ENCODE data around the gene BRIX1. TPM values are rescaled to one million over a fixed set of nuclear protein-coding genes. Genes with fewer than 3 reads are reported as not detected.

The BRIX1 gene
- total RNA-seq, 4 donors from 2014 or later, result 4.3 to 23.1 (median 12.3) TPM

DNA sequence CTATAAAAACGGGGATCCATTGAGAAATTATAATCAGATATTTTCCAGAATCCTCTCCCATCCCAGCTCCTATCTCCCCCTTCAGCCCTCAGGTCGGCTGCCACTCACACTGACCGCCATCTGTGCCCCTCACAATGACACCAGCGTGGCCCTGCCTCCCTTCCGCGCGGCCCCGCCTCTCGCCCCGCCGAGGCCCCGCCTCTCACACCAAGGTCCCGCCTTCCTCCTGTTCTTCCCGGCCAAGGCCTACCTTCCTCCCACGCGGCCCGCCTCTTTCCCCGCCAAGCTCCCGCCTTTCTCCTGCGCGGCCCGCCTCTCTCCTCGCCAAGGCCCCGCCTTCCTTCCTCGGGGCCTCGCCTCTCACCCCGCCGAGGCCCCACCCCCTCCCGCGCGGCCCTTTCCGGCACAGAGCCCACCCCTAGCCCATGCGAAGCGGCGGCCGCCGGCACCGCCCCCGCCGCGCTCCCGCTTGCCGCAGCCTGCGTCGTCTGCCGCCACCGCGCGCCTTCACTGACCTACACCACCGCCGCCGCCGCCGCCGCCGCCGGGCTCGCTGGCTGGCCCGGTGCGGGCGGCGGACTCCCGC lies 13.7 kb downstream of the BRIX1 start, which contains the start of gene DNAJC21:
Gene DNAJC21 (plus strand): TSS at position 426 of the 586 bp plus-strand sequence. CDS start 261 bp downstream, outside the sequence.
- Histone ChIP-seq H3K27me3 (no peaks in the 10 kb centered on the region), H3K36me3 (peaks cover 0 to 28% (median 0%) of the 10 kb centered on the region in 3 donors), H3K27ac (peak within 1 kb of the TSS; percentile 90 to 98 (median 96)), H3K4me1 (peaks cover 0 to 17% (median 6%) of the 10 kb centered on the region in 4 donors), H3K4me3 (peak within 1 kb of the TSS; percentile 83 to 94 (median 92)), H3K9me3 (no peaks in the 10 kb centered on the region)
- peak; percentile 96 to 99 (median 99) for DNase-seq
- TF ChIP-seq, protein P1, sequence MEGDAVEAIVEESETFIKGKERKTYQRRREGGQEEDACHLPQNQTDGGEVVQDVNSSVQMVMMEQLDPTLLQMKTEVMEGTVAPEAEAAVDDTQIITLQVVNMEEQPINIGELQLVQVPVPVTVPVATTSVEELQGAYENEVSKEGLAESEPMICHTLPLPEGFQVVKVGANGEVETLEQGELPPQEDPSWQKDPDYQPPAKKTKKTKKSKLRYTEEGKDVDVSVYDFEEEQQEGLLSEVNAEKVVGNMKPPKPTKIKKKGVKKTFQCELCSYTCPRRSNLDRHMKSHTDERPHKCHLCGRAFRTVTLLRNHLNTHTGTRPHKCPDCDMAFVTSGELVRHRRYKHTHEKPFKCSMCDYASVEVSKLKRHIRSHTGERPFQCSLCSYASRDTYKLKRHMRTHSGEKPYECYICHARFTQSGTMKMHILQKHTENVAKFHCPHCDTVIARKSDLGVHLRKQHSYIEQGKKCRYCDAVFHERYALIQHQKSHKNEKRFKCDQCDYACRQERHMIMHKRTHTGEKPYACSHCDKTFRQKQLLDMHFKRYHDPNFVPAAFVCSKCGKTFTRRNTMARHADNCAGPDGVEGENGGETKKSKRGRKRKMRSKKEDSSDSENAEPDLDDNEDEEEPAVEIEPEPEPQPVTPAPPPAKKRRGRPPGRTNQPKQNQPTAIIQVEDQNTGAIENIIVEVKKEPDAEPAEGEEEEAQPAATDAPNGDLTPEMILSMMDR (IDR thresholded peaks at IDR 0.05), result no peak
- TF ChIP-seq POLR2A (IDR thresholded peaks at IDR 0.05), result no peak

DNA sequence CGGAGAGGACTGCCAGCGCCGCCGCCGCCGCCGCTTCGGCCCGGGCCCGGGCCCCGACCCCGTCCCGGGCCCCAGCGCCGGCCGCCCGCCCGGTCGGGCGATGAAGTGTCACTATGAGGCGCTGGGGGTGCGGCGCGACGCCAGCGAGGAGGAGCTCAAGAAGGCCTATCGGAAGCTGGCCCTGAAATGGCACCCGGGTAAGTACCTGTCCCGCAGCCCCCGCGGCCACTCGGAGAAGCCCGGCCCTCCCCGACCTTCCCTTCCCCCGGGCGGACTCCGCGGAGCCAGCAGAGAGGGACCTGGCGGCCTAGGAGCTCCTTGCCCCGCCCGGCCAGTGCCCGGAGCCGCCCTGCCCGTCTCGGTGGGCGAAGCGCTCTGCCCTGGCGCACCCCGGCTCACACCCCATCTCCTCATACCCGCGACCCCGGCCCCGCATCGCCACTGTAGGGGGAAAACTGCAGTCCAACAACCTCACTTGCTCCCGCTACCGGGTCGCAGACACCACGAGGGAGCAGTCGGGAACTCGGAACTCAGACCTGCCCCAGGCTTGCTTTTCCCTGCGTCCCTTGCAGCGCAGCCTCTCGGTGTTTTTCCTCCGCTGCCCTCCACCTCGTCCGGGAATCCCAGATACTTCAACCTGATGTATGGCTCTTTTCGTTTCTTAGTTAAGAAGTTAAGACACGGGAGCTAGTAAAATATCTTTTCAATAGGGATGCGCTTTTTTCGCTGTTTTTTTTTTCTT lies 14.4 kb downstream of the BRIX1 start:
- H3K36me3 ChIP-seq, result peaks cover 0 to 24% (median 0%) of the 10 kb centered on the region in 3 donors
- H3K9me3 ChIP-seq, result no peaks in the 10 kb centered on the region
- H3K27ac ChIP-seq, result peak overlapping the region; percentile 90 to 98 (median 96)
- DNase-seq, result peak; percentile 79 to 94 (median 93)
- peaks cover 0 to 17% (median 6%) of the 10 kb centered on the region in 4 donors for H3K4me1 ChIP-seq
- no peaks in the 10 kb centered on the region for H3K27me3 ChIP-seq
- TF ChIP-seq, protein P1 (IDR thresholded peaks at IDR 0.05), result no peak
- peak; percentile 64 to 79 for TF ChIP-seq POLR2A (IDR thresholded peaks at IDR 0.05)
- peak overlapping the region; percentile 83 to 94 (median 92) for H3K4me3 ChIP-seq

DNA sequence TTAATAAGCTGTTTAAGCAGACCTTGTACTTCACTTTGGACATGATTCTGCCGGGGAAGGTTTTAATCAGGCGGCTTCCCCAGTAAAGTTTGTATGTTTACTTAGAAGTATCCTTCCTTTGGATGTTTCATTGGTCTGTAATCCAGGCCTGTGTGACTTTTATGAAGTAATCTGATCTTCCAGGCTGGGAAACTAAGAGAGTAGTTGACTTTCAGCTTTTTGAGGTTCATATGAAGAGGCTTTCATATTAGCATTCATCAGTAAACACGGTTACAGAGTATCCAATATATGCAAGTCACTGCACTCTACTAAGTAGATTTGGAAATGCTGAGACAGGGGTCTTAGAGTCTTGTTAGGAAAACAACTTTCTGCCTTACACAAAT lies 14.9 kb downstream of the BRIX1 start:
- Histone ChIP-seq H3K4me1 (peaks cover 0 to 17% (median 6%) of the 10 kb centered on the region in 4 donors), H3K9me3 (no peaks in the 10 kb centered on the region), H3K4me3 (peak overlapping the region; percentile 83 to 94 (median 92)), H3K36me3 (peaks cover 0 to 19% (median 0%) of the 10 kb centered on the region in 3 donors), H3K27me3 (no peaks in the 10 kb centered on the region), H3K27ac (peak overlapping the region; percentile 2 to 96 (median 93))
- no peak for TF ChIP-seq POLR2A (IDR thresholded peaks at IDR 0.05)
- TF ChIP-seq, protein P1 (IDR thresholded peaks at IDR 0.05), result no peak
- DNase-seq, result no peak

DNA sequence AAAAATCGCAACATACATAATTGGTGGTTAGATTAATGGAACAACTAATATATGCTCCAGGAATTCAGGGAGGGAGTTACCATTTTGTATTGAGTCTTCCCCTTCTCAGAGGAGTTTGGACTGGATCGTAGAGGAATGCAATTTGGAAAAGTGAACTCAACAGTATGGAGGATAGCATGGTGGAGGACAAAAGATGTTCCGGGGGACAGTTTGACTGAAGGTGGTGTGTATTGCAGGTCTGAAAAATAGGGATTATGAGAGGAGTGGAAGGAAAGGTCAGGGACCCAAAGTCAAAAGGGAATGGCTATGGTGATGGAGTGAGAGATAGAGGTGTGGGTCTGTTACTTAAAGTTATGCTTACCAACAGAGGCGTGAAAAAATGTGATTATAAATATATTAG lies 15.4 kb downstream of the BRIX1 start:
- H3K27me3 ChIP-seq, result no peaks in the 10 kb centered on the region
- H3K36me3 ChIP-seq, result peaks cover 0 to 18% (median 0%) of the 10 kb centered on the region in 3 donors
- no peak for TF ChIP-seq POLR2A (IDR thresholded peaks at IDR 0.05)
- TF ChIP-seq, protein P1 (IDR thresholded peaks at IDR 0.05), result no peak
- no peaks in the 10 kb centered on the region for H3K9me3 ChIP-seq
- H3K4me3 ChIP-seq, result peak overlapping the region in 2 of 4 donors; percentile 92 to 94
- no peak for DNase-seq
- H3K4me1 ChIP-seq, result peaks cover 0 to 17% (median 6%) of the 10 kb centered on the region in 4 donors
- peak overlapping the region in 1 of 4 donors; percentile 2 for H3K27ac ChIP-seq

DNA sequence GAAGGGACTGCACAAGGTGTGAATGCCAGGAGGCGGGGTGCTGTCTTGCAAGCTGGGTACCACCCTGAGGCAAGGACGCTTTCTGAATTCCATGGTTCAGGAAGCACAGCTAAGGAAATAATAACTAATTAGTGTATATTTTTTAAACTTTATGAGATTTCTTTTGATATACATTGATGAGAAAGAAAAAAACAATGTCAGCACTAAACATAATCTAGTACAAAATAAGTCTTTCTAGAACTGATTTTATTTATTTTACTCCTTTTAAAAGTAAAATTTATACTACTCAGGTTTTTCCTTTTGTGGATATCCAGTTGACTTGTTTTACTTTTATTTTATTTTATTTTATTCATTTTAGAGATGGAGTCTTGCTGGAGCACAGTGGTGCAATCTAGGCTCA lies 17.4 kb downstream of the BRIX1 start:
- Histone ChIP-seq H3K4me1 (peaks cover 0 to 17% (median 6%) of the 10 kb centered on the region in 4 donors), H3K9me3 (no peaks in the 10 kb centered on the region), H3K4me3 (no peak overlapping the region), H3K36me3 (peaks cover 0 to 31% (median 0%) of the 10 kb centered on the region in 3 donors), H3K27me3 (no peaks in the 10 kb centered on the region), H3K27ac (no peak overlapping the region)
- TF ChIP-seq, protein P1 (IDR thresholded peaks at IDR 0.05), result no peak
- DNase-seq, result no peak

Data from Peyer's patch (tissue), 4 donors.